Heart left ventricle (tissue), 16 donors: ENCODE results near the gene CCNI. TPM values are rescaled to one million over a fixed set of nuclear protein-coding genes. Genes with fewer than 3 reads are reported as not detected.
A peak's percentile ranks its signal among the peaks of the same experiment; 100 is the strongest.
"Not testable (repeated sequence)": the region's sequence is repeated elsewhere in the genome, so short reads cannot be mapped to it uniquely, and the experiment has no call there.

Experiments used
- ATAC-seq, 4 donors: fragments of 200-7000 bp; cut with Tn5 transposase; one replicate each; pipeline ENCODE4 v1.9.1; 2020 to 2022; ENCODE audit warnings: moderate library complexity in 4 of 4, mild to moderate bottlenecking in 3 of 4, moderate number of reproducible peaks in 1 of 4
- DNase-seq, 5 donors: peaks; one replicate each; pipeline ENCODE4 v3.0.0-alpha.2; 2020
- H3K27ac ChIP-seq, 12 donors: fragments of 200-600 bp; sonication (generic) in 4 of 12; one replicate each; pipeline versions ENCODE4 v1.5.0 to v1.8.0; 2016 to 2022; ENCODE audit warnings: mild to moderate bottlenecking in 2 of 12
- H3K27me3 ChIP-seq, 9 donors: fragments of 200-600 bp; sonication (generic) in 2 of 9; one replicate each; pipeline versions ENCODE4 v1.5.1 to v1.8.0; 2016 to 2022; ENCODE audit warnings: mild to moderate bottlenecking in 3 of 9
- H3K36me3 ChIP-seq, 9 donors: fragments of 200-600 bp; sonication (generic) in 2 of 9; one replicate each; pipeline versions ENCODE4 v1.5.0 to v1.8.0; 2018 to 2022; ENCODE audit warnings: mild to moderate bottlenecking in 2 of 9
- H3K4me1 ChIP-seq, 12 donors: fragments of 200-600 bp; sonication (generic) in 4 of 12; one replicate each; pipeline versions ENCODE4 v1.5.0 to v1.8.0; 2016 to 2022; ENCODE audit warnings: mild to moderate bottlenecking in 3 of 12
- H3K4me3 ChIP-seq, 12 donors: fragments of 200-600 bp; sonication (generic) in 4 of 12; one replicate each; pipeline versions ENCODE4 v1.5.0 to v1.8.0; 2017 to 2022; ENCODE audit warnings: mild to moderate bottlenecking in 9 of 12, moderate library complexity in 4 of 12
- H3K9me3 ChIP-seq, 12 donors: fragments of 200-600 bp; sonication (generic) in 4 of 12; one replicate each; pipeline versions ENCODE4 v1.5.0 to v1.8.0; 2016 to 2022; ENCODE audit warnings: mild to moderate bottlenecking in 1 of 12
- POLR2A ChIP-seq, 2 donors: fragments of 450-650 bp; IDR thresholded peaks; one replicate each; pipeline ENCODE4 v1.6.1; 2017; ENCODE audit warnings: antibody characterized with exemption in 2 of 2, mild to moderate bottlenecking in 2 of 2, moderate library complexity in 2 of 2
- WGBS, 4 donors: extraction: QIAGEN DNeasy Blood & Tissue Kit in 2 of 4; methylation state at CpG; one replicate each; pipeline versions ENCODE4 v1.1.5 to v1.1.7; 2013 to 2018; 5-methylcytosine and 5-hydroxymethylcytosine counted together
- intact Hi-C, 10 donors: fragments of 100-400 bp; cut with DNase I; formaldehyde crosslinking; loops; one replicate each; pipeline versions ENCODE4 v1.11.1 to v1.14.2; 2022
- polyA plus RNA-seq, 2 donors: library from polyadenylated mRNA; stranded (reverse); fragments of 200-250 nt; gene quantifications; one replicate each; pipeline ENCODE4 v1.2.3, GENCODE V29; 2013
- total RNA-seq, 9 donors: library from RNA; depleted of rRNA in 2 of 9; stranded (reverse); fragments of >200 nt in 2 of 9; fragmentation: NEBNext Ultra II Directional in 3 of 9; extraction: Animal tissue kit (Norgen Biotek cat#: 25700) in 3 of 9; gene quantifications; one replicate each; pipeline versions ENCODE4 v1.1.0 to v1.2.4, GENCODE V29; 2016 to 2023
- TF ChIP-seq, protein P1 (sequence below), 12 donors: fragments of 200-600 bp; sonication (generic) in 4 of 12; IDR thresholded peaks; one replicate each; pipeline versions ENCODE4 v1.5.0 to v1.8.0; 2018 to 2022; ENCODE audit warnings: antibody characterized with exemption in 12 of 12, mild to moderate bottlenecking in 5 of 12
- donor health status: ischemic (EF 13 %, LVEDD 7.1; RV severe dilation, severe dysfunction).
- donor health status: healthy with polysubstance abuse.
- donor health status: DM: no; HTN: yes; CAD: no.
- donor health status: DM: no; HTN: no; CAD: no.
- donor health status: ischemic (EF 25% LVEDD 6.9; RV normal size, moderate dysfunction).
- donor health status: ischemic (EF 25% LVEDD 5.7; RV mildly dilated, moderate dysfunction).
- donor health status: healthy.
- donor health status: DM: yes; HTN: yes; CAD: no.
- donor health status: ischemic (EF 35%, LVEDD 5.7; RV mildly dilated, moderate dysfunction).
- donor health status: nonischemic (EF 11% LVEDD 7.7; RV severe dilation, severe dysfunction).
- donor health status: DM: yes; HTN: yes; CAD: no.
- donor health status: PGD.
- donor health status: ischemic (EF 29% LVEDD 5.4; RV normal size, mild dysfunction).
- donor health status: nonischemic (EF 23%, LVEDD 6.1; RV moderate dilation, normal function).

The CCNI gene
- total and polyA plus RNA-seq, 11 donors: 49.4 to 356 (median 299) TPM

DNA sequence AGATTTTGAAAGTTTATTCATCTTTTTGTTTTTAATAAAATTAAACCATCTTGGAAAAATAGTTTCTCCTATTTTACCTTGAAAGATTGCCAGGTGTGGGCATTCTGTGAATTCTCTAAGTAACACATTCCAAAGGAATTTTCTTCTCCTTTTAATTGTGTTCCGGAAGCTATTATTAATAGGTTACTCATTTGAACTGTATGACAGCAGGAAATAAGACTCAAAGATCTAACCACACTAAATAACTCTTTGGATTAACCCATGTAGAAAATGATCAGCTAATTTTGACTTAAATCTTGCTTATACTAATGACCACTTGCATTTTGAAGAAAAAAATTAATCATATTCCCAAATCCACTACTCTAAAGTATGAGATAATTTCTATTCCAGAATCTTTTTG is 17.6 kb upstream of the CCNI start:
- Histone ChIP-seq H3K27ac (peak overlapping the region in 1 of 12 donors; percentile 3), H3K9me3 (no peaks in the 10 kb centered on the region), H3K27me3 (no peaks in the 10 kb centered on the region), H3K4me1 (peaks cover 0 to 14% (median 5%) of the 10 kb centered on the region in 12 donors), H3K36me3 (no peaks in the 10 kb centered on the region), H3K4me3 (no peak overlapping the region)
- DNase-seq (no peak), ATAC-seq (no peak)
- TF ChIP-seq, protein P1, sequence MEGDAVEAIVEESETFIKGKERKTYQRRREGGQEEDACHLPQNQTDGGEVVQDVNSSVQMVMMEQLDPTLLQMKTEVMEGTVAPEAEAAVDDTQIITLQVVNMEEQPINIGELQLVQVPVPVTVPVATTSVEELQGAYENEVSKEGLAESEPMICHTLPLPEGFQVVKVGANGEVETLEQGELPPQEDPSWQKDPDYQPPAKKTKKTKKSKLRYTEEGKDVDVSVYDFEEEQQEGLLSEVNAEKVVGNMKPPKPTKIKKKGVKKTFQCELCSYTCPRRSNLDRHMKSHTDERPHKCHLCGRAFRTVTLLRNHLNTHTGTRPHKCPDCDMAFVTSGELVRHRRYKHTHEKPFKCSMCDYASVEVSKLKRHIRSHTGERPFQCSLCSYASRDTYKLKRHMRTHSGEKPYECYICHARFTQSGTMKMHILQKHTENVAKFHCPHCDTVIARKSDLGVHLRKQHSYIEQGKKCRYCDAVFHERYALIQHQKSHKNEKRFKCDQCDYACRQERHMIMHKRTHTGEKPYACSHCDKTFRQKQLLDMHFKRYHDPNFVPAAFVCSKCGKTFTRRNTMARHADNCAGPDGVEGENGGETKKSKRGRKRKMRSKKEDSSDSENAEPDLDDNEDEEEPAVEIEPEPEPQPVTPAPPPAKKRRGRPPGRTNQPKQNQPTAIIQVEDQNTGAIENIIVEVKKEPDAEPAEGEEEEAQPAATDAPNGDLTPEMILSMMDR (IDR thresholded peaks at IDR 0.05): no peak
- TF ChIP-seq POLR2A (IDR thresholded peaks at IDR 0.05): no peak
- 75 to 84% (median 79%) methylated on average over 1 of the region's 1 CpG for WGBS, 4 donors
- intact Hi-C loops: loop anchor here in 3 of 10 donors (5.0 to 10.0 kb wide), 3 partner anchors 109 to 114 kb away; no protein-coding TSS in a partner anchor

DNA sequence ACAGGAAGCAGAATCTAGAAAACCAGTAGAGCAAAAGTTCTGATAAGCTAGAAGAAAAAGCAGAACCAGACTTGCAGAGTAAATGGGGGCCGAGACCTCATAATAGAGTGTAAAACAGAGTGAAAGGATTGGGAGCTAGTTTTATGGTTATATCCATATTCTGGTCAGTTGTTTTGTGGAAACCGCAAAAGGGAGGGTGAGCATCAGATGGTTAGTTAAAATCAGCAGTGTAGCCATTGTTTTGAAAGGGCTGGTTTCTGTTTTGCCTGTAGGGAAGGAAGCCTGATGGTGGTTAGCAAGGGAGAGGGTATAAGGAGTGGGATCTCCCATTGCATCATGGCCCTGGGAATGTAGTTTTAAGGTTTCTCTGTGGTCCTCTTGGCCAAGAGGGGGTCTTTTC is 17.2 kb upstream of the CCNI start:
- Histone ChIP-seq H3K27me3 (no peaks in the 10 kb centered on the region), H3K9me3 (no peaks in the 10 kb centered on the region), H3K36me3 (no peaks in the 10 kb centered on the region), H3K27ac (peak overlapping the region in 1 of 12 donors; percentile 3), H3K4me1 (peaks cover 0 to 14% (median 5%) of the 10 kb centered on the region in 12 donors), H3K4me3 (no peak overlapping the region)
- intact Hi-C loops: loop anchor here in 3 of 10 donors (5.0 to 10.0 kb wide), 3 partner anchors 109 to 114 kb away; no protein-coding TSS in a partner anchor
- WGBS, 4 donors: 90 to 95% (median 91%) methylated on average over 2 of the region's 2 CpGs
- DNase-seq (no peak), ATAC-seq (no peak)
- TF ChIP-seq, protein P1 (IDR thresholded peaks at IDR 0.05): no peak
- TF ChIP-seq POLR2A (IDR thresholded peaks at IDR 0.05): no peak

DNA sequence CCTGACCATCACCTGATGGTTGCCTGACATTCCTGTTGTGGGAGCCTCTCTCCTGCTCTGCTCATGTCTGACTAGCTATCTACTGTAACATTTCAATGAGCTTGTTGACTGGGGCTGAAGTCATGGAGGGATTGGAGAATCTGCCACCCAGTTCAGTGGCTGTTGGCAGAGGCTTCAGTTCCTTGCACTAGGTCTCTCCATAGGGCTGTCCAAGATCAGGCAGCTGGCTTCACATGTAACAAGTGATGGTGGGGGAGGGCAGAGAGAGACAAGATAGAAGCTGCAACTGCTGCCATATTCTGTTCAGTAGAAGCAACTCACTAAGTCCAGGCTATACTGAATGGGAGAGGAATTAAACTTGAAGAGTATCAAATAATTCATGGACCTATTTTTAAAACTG is 14.1 kb upstream of the CCNI start:
- no peak overlapping the region for H3K27ac ChIP-seq
- ATAC-seq (peak in 1 of 4 donors; percentile 33), DNase-seq (no peak)
- no peak overlapping the region for H3K4me3 ChIP-seq
- H3K36me3 ChIP-seq: no peaks in the 10 kb centered on the region
- no peaks in the 10 kb centered on the region for H3K27me3 ChIP-seq
- H3K4me1 ChIP-seq: peaks cover 0 to 14% (median 0%) of the 10 kb centered on the region in 12 donors
- no peaks in the 10 kb centered on the region for H3K9me3 ChIP-seq
- TF ChIP-seq POLR2A (IDR thresholded peaks at IDR 0.05): no peak
- TF ChIP-seq, protein P1 (IDR thresholded peaks at IDR 0.05): no peak
- intact Hi-C loops: loop anchor here in 3 of 10 donors (5.0 to 10.0 kb wide), 3 partner anchors 112 to 117 kb away; no protein-coding TSS in a partner anchor

DNA sequence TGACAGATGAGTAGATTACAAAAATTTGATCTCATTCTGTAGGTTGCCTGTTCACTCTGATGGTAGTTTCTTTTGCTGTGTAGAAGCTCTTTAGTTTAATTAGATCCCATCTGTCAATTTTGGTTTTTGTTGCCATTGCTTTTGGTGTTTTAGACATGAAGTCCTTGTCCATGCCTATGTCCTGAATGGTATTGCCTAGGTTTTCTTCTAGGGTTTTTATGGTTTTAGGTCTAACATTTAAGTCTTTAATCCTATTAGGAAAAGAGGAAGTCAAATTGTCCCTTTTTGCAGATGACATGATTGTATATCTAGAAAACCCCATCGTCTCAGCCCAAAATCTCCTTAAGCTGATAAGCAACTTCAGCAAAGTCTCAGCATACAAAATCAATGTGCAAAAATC is 11.2 kb upstream of the CCNI start:
- DNase-seq, H3K27ac ChIP-seq, H3K4me3 ChIP-seq, H3K27me3 ChIP-seq, H3K36me3 ChIP-seq, intact Hi-C loops, H3K4me1 ChIP-seq, H3K9me3 ChIP-seq, ATAC-seq: not testable (repeated sequence)
- WGBS, 4 donors: 81 to 100% (median 86%) methylated on average over 1 of the region's 1 CpG
